Measurements from ENCODE around the gene TBCA.

DNA sequence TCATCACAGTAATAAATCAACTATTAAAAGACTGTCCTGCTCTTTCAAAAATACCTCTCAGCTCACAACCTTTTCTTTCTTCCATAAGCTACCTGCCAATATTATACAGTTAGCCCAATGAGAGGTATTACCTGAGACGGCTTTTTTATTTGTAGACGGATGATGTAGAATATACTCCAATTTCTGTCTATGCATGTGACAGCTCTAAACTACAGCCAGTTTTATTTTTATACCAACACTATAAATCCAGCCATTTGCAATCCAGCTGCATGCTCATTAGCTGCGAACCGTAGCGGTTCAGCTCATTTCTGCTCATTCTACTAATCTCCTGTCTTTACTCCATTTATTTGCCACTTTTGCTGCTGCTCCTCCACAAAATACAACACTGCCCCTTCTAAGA is 51.2 kb downstream of the TBCA start:
- TF ChIP-seq RFX5 (IDR thresholded peaks at IDR 0.05; ENCODE audit: low read depth, low read length), result no peak
- TF ChIP-seq, protein P1, sequence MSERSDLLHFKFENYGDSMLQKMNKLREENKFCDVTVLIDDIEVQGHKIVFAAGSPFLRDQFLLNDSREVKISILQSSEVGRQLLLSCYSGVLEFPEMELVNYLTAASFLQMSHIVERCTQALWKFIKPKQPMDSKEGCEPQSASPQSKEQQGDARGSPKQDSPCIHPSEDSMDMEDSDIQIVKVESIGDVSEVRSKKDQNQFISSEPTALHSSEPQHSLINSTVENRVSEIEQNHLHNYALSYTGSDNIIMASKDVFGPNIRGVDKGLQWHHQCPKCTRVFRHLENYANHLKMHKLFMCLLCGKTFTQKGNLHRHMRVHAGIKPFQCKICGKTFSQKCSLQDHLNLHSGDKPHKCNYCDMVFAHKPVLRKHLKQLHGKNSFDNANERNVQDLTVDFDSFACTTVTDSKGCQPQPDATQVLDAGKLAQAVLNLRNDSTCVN (CRISPR knock-in tag; IDR thresholded peaks at IDR 0.05; ENCODE audit: borderline replicate concordance), result no peak
- TF ChIP-seq NCOA1 (CRISPR knock-in tag; IDR thresholded peaks at IDR 0.05), result no peak
- TF ChIP-seq CEBPB (IDR thresholded peaks at IDR 0.05; ENCODE audit: borderline replicate concordance, low read depth, low read length), result no peak
- no peak for TF ChIP-seq EZH2 (conservative IDR thresholded peaks at IDR 0.05; ENCODE audit: low read depth, low read length)
- TF ChIP-seq, protein P2, sequence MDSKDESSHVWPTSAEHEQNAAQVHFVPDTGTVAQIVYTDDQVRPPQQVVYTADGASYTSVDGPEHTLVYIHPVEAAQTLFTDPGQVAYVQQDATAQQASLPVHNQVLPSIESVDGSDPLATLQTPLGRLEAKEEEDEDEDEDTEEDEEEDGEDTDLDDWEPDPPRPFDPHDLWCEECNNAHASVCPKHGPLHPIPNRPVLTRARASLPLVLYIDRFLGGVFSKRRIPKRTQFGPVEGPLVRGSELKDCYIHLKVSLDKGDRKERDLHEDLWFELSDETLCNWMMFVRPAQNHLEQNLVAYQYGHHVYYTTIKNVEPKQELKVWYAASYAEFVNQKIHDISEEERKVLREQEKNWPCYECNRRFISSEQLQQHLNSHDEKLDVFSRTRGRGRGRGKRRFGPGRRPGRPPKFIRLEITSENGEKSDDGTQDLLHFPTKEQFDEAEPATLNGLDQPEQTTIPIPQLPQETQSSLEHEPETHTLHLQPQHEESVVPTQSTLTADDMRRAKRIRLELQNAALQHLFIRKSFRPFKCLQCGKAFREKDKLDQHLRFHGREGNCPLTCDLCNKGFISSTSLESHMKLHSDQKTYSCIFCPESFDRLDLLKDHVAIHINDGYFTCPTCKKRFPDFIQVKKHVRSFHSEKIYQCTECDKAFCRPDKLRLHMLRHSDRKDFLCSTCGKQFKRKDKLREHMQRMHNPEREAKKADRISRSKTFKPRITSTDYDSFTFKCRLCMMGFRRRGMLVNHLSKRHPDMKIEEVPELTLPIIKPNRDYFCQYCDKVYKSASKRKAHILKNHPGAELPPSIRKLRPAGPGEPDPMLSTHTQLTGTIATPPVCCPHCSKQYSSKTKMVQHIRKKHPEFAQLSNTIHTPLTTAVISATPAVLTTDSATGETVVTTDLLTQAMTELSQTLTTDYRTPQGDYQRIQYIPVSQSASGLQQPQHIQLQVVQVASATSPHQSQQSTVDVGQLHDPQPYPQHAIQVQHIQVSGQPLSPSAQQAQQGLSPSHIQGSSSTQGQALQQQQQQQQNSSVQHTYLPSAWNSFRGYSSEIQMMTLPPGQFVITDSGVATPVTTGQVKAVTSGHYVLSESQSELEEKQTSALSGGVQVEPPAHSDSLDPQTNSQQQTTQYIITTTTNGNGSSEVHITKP (CRISPR knock-in tag; IDR thresholded peaks at IDR 0.05; ENCODE audit: low read depth), result no peak
- no peak for TF ChIP-seq RAD21 (CRISPR knock-in tag; IDR thresholded peaks at IDR 0.05)
- TF ChIP-seq, protein P3, sequence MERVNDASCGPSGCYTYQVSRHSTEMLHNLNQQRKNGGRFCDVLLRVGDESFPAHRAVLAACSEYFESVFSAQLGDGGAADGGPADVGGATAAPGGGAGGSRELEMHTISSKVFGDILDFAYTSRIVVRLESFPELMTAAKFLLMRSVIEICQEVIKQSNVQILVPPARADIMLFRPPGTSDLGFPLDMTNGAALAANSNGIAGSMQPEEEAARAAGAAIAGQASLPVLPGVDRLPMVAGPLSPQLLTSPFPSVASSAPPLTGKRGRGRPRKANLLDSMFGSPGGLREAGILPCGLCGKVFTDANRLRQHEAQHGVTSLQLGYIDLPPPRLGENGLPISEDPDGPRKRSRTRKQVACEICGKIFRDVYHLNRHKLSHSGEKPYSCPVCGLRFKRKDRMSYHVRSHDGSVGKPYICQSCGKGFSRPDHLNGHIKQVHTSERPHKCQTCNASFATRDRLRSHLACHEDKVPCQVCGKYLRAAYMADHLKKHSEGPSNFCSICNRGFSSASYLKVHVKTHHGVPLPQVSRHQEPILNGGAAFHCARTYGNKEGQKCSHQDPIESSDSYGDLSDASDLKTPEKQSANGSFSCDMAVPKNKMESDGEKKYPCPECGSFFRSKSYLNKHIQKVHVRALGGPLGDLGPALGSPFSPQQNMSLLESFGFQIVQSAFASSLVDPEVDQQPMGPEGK (CRISPR knock-in tag; IDR thresholded peaks at IDR 0.05), result no peak

Data from HepG2 (cell line).